H54 (cell line): ENCODE results near the gene TEAD3.
"Not testable (repeated sequence)": the region's sequence is repeated elsewhere in the genome, so short reads cannot be mapped to it uniquely, and the experiment has no call there.

Source experiments
- DNase-seq: peaks from one replicate; pipeline ENCODE4 v3.0.0; 2011; ENCODE audit warnings: low spot score, mixed read lengths; ENCODE audit not compliant: insufficient read length
- FAIRE-seq: peaks from 3 replicates; lab custom pipeline; 2011; peaks lifted over from hg19 to GRCh38; lab: Jason Lieb, UNC
- POLR2A ChIP-seq: IDR thresholded peaks from 2 replicates; pipeline ENCODE4 v1.6.1; 2011; ENCODE audit warnings: low read depth, mild to moderate bottlenecking, low read length

TEAD3 gene

DNA sequence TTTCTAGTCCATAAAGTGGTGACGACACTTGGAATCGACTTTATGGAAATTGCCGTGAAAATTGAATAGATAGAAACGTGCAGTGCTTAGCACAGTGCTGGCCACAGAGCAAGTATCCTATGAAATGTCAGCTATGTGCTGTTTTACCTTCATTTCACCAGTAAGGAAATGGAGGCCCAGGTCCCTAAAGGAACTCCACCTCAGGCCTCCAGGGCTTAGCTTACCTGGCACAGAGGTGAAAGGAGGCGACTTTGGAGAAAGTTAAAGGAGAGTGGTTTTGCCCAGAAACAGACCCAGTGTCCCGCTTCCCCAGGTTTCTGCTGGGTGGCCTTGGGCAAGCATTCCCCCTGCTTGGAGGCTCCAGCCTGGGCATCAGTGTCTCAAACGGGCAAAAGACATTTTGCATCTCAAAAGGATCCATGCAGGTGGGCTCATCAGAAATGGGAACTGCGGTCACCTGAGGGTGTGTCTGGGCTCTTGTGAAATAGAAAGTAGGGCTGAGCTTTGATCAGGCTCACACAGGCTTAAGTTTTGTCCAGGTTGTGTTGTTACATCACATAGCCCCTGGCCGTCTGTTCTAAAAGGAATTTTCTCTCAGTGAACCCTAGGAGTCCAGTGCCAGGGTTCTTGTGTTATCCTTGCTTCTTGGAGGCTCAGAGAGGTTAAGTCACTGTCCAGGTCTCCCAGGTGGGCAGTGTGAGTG lies 22.6 kb upstream of the TEAD3 start:
- DNase-seq (no peak), FAIRE-seq (no peak)
- no peak for TF ChIP-seq POLR2A

- DNase-seq (no peak), FAIRE-seq (no peak)
- TF ChIP-seq POLR2A, result no peak
These were observed 21.9 kb upstream of the TEAD3 start for GRCh38 chr6:35518566-35519312.

DNA sequence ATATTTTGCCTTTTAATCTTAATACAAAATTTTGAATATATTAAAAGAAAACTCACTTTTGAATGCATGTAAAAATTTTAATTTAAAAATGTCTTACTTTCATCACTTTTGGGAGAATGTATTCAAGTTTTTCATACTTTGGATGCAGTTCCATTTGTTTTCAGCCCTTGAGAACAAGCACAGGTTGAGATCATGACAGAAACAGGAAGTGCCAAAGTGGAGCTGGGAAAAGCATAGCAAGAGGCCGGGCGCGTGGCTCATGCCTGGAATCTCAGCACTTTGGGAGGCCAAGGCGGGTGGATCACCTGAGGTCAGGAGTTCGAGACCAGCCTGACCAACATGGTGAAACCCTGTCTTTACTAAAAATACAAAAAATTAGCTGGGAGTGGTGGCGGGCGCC lies 21.1 kb upstream of the TEAD3 start:
- FAIRE-seq, DNase-seq: not testable (repeated sequence)

DNA sequence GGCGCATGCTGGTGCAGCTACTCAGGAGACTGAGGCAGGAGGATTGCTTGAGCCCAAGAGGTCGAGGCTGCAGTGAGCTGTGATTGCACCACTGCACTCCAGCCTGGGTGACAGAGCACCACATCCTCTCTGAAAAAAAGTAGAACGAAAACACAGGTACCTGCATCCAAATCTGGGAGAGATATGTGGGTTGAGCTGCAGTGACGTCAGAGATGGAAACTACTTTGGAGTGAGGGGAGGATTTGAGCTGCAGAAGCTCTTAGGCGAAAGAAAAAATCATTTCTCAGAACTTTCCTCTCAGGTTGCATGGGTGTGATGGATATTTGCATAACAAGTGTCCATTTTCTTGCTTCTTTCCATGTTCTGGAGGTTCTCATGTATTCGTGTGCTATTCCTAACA lies 19.8 kb upstream of the TEAD3 start:
- TF ChIP-seq POLR2A, result no peak
- no peak for FAIRE-seq
- no peak for DNase-seq

DNA sequence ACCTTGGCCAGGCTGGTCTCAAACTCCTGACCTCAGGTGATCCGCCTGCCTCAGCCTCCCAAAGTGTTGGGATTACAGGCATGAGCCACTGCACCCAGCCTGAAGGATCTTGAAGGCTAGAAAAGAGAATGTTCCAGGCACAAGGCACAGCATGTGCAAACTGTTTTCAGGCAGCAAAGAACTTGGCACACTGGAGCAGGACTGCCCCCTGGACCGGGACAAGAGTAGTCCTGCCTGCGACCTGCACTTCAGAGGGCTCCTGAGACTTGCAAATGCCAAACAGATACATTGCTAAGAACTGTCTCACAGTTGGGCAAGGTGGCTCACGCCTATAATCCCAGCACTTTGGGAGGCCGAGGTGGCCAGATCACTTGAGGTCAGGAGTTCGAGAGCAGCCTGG lies 19.1 kb upstream of the TEAD3 start:
- not testable (repeated sequence) for DNase-seq, FAIRE-seq

- DNase-seq (no peak), FAIRE-seq (no peak)
- no peak for TF ChIP-seq POLR2A
These were observed 17.7 kb upstream of the TEAD3 start for GRCh38 chr6:35514587-35514986.

DNA sequence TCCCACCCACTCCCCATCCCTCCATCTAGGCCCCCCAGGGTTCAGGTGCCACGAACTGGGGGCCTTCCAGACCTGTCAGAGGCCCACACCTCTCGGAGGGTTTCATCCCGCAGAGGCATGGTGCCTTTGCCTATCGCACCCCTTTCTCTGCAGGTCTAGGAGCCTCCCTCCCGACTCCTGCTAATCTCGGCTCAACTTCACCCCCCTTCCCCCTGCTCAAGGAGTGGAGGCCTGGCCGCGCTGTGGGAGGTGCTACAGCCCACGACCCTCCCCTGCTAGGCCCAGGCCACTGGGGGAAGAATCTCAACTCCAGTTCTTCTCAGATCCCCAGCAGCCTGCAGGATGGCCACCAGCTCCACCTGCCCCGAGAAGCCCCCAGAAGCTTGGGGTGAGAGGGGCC lies 15.9 kb upstream of the TEAD3 start, which contains the start of gene TULP1:
Gene TULP1, minus strand, starts transcription at position 157 of the 400 bp plus-strand sequence. Its CDS starts 38 bp downstream, at position 119.
- no peak for TF ChIP-seq POLR2A
- FAIRE-seq (no peak), DNase-seq (no peak)

DNA sequence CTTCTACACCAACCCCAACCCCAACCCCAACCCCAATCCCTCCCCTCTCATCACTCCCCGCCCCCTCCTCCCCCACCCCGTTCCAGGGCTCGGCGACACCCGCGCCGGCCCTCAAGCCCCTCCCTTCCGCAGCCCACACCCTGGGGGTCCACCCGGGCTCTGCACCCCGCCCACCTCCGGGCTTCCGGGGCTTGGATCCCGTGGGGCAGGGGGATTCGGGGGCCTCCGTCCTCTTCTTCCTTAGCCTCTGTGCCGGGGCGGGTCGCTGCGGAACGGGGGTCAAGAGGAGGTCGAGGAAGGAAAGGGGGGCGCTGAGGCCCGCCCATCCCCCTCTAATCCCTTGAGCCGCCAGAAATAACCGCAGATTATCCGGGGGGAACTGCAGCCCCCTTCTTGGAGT lies 15.1 kb upstream of the TEAD3 start:
- TF ChIP-seq POLR2A, result no peak
- FAIRE-seq (no peak), DNase-seq (no peak)

DNA sequence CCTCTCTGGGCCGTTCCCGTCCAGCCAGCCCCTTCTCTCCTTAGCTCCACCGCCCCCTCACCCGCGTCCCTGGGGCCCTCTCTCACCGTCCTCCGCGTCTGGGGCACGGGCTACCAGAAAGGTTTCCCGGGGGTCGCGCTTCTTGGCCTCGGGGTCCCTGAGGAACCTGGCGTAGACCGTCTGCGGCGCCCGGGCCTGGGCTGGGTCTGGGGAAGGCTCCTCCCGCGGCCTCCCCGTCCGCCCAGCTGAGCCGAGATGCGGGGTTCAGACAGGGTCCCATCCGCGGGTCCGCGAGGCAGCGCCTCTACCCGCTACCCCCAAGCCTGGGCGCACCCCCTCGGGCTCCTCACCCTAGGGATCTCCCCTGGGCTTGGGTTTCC lies 14.7 kb upstream of the TEAD3 start:
- no peak for FAIRE-seq
- no peak for TF ChIP-seq POLR2A
- DNase-seq, result no peak

- no peak for TF ChIP-seq POLR2A
- no peak for FAIRE-seq
- no peak for DNase-seq
These were observed 14.2 kb upstream of the TEAD3 start for GRCh38 chr6:35510916-35511561.

DNA sequence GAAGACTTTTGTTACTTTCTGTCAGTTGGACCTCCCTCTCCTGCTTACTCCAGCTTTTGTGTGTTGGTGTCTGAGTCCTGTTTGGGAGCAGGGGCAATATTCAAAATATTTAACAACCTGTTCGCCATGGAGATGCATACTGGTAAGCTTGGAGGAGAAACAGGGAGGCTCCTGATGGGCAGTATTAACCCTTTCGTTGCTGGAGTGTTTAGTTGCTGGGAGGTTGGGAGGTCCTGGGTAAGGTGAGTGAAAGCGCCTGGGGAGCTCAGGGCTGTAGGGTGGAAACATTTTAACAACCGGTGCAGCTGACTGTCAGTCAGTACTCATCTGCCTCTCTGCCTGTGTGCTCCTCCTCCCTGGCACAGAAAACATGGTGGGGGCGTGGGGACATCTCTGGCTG lies 11.7 kb upstream of the TEAD3 start:
- no peak for TF ChIP-seq POLR2A
- no peak for DNase-seq
- FAIRE-seq, result no peak

- DNase-seq (no peak), FAIRE-seq (no peak)
- TF ChIP-seq POLR2A, result no peak
These were observed 11.1 kb upstream of the TEAD3 start for GRCh38 chr6:35508027-35508426.

- FAIRE-seq, result no peak
- TF ChIP-seq POLR2A, result no peak
- DNase-seq, result no peak
These were observed 10.3 kb upstream of the TEAD3 start for GRCh38 chr6:35507221-35507620.

- no peak for FAIRE-seq
- no peak for DNase-seq
- TF ChIP-seq POLR2A, result no peak
These were observed 9.7 kb upstream of the TEAD3 start for GRCh38 chr6:35506536-35506935.
